Lower leg skin (tissue), 4 donors: ENCODE data around the gene EFCAB11. TPM values are rescaled to one million over a fixed set of nuclear protein-coding genes. Genes with fewer than 3 reads are reported as not detected.

Source experiments
- DNase-seq, 2 donors: peaks; one replicate each; pipeline ENCODE4 v3.0.0-alpha.2; 2019; ENCODE audit warnings: low spot score in 2 of 2
- H3K4me3 ChIP-seq: fragments of 200-600 bp; sonication (generic); 2 replicates; pipeline ENCODE4 v1.5.1; 2017; ENCODE audit warnings: mild to moderate bottlenecking, low read depth; ENCODE audit not compliant: poor library complexity, severe bottlenecking
- POLR2A ChIP-seq, 2 donors: fragments of 450-650 bp; IDR thresholded peaks; one replicate each; pipeline ENCODE4 v1.6.1; 2016 to 2017; ENCODE audit warnings: antibody characterized with exemption in 2 of 2, mild to moderate bottlenecking in 1 of 2, moderate library complexity in 1 of 2
- WGBS, 2 donors: methylation state at CpG; one replicate each; pipeline ENCODE4 v1.1.5; 2018; 5-methylcytosine and 5-hydroxymethylcytosine counted together
- intact Hi-C: fragments of 100-400 bp; cut with DNase I; formaldehyde crosslinking; loops from one replicate; pipeline ENCODE4 v1.15.0; 2023; ENCODE audit warnings: low total_unique reads
- total RNA-seq, 4 donors: library from RNA; depleted of rRNA; stranded (reverse); fragments of >200 nt; gene quantifications; one replicate each; pipeline ENCODE4 v1.1.0, GENCODE V29; 2016
- TF ChIP-seq, protein P1 (sequence below), 3 donors: fragments of 450-650 bp; IDR thresholded peaks; one replicate each; pipeline ENCODE4 v1.5.1; 2016; ENCODE audit warnings: antibody characterized with exemption in 3 of 3, mild to moderate bottlenecking in 3 of 3, moderate library complexity in 2 of 3

EFCAB11 gene
- total RNA-seq, 4 donors from 2014 or later: 2.6 to 9.6 (median 4.7) TPM

DNA sequence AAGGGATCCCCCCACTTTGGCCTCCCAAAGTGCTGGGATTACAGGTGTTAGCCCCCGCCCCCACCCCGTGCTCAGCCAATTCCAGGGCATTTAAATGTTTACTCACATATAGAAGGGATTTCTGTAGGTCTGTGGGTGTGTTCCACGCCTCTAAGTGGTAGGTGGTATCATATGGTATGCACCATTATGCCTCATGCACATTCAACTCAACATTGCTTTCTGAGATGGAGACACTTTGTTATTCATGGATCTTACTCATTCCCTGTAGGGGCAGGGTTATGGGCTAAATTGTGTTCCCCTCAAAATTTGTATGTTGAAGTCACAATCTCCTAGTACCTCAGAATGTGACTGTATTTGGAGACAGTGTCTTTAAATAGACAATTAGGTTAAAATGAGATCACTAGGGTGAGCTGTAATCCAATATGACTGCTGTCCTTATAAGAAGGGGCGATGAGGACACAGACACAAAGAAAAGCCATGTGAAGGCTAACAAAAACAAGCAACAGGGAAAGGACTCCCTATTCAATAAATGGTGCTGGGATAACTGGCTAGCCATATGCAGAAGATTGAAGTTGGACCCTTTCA, 200.6 kb downstream of the EFCAB11 start:
- H3K4me3 ChIP-seq: no peak overlapping the region
- TF ChIP-seq, protein P1, sequence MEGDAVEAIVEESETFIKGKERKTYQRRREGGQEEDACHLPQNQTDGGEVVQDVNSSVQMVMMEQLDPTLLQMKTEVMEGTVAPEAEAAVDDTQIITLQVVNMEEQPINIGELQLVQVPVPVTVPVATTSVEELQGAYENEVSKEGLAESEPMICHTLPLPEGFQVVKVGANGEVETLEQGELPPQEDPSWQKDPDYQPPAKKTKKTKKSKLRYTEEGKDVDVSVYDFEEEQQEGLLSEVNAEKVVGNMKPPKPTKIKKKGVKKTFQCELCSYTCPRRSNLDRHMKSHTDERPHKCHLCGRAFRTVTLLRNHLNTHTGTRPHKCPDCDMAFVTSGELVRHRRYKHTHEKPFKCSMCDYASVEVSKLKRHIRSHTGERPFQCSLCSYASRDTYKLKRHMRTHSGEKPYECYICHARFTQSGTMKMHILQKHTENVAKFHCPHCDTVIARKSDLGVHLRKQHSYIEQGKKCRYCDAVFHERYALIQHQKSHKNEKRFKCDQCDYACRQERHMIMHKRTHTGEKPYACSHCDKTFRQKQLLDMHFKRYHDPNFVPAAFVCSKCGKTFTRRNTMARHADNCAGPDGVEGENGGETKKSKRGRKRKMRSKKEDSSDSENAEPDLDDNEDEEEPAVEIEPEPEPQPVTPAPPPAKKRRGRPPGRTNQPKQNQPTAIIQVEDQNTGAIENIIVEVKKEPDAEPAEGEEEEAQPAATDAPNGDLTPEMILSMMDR (IDR thresholded peaks at IDR 0.05): no peak
- TF ChIP-seq POLR2A (IDR thresholded peaks at IDR 0.05): no peak
- no peak for DNase-seq
- intact Hi-C loops: no loop called here
- WGBS, 2 donors: 88 to 91% methylated on average over 4 of the region's 4 CpGs

DNA sequence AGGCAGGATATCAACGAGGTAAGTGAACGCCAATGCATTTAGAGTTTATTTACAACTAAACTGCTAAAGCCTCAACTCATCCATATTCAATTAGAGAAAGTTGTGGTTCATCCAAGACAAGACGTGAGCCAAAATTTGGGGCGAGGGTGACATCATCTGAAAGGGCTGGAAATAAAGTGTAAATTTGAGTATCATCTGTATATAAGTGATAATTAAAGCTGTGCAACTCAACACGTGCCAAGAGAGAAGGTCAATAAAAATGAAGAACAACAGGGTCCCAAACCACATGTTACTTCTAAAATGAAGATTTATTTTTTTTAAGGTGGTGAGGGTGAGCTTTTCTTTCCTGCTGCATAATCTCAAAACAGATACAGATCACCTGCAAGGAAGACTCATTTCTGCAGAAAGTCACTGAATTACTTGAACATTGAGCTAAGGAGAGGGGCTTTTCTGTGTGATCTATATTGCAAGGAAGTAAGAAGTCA, 203.6 kb downstream of the EFCAB11 start:
- intact Hi-C loops: no loop called here
- no peak overlapping the region for H3K4me3 ChIP-seq
- WGBS, 2 donors: 28 to 35% methylated on average over 5 of the region's 5 CpGs
- TF ChIP-seq, protein P1 (IDR thresholded peaks at IDR 0.05): no peak
- TF ChIP-seq POLR2A (IDR thresholded peaks at IDR 0.05): no peak
- DNase-seq: no peak

DNA sequence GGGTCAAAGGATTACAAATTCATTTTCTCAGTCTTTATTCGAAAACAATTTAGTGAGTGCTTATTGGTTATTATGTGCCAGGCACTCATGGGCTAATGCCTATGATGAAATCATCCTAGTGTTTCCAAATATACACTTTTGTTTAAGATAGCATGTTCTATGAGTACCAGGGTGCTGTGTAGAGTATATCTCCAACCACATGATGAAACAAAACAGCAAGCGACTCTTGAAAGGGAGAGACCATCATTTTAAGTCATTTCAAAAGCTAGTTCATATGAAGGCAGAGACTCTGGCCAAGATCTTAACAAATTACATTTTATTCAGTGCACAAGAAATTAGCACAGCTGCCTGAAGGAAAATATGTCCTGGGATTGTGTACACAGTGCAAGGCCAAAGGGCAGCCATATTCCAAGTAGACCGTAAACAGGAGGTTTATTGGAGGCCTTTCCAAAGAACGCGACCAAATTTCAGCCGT, 204.2 kb downstream of the EFCAB11 start:
- H3K4me3 ChIP-seq: no peak overlapping the region
- no peak for DNase-seq
- intact Hi-C loops: no loop called here
- no peak for TF ChIP-seq POLR2A (IDR thresholded peaks at IDR 0.05)
- TF ChIP-seq, protein P1 (IDR thresholded peaks at IDR 0.05): no peak
- WGBS, 2 donors: 44 to 57% methylated on average over 6 of the region's 6 CpGs

DNA sequence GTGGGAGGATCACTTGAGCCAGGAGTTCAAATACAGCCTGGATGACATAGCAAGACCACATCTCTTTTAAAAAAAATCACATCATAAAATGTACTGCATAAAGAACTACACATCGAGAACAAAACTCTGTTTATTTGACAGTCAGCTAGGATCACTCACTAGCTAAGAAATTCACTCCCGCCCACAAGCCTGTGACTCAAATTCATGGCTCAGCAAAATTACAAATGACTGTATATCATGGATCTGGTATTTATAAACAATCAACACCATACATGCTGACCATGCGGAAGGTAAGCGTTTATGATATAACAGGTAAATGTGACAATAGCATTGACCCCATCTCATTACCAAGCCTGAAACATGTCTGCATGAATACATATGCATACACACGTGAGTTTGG, 206.5 kb downstream of the EFCAB11 start:
- WGBS, 2 donors: 67 to 71% methylated on average over 5 of the region's 5 CpGs
- no peak overlapping the region for H3K4me3 ChIP-seq
- no peak for DNase-seq
- intact Hi-C loops: no loop called here
- no peak for TF ChIP-seq POLR2A (IDR thresholded peaks at IDR 0.05)
- TF ChIP-seq, protein P1 (IDR thresholded peaks at IDR 0.05): no peak

DNA sequence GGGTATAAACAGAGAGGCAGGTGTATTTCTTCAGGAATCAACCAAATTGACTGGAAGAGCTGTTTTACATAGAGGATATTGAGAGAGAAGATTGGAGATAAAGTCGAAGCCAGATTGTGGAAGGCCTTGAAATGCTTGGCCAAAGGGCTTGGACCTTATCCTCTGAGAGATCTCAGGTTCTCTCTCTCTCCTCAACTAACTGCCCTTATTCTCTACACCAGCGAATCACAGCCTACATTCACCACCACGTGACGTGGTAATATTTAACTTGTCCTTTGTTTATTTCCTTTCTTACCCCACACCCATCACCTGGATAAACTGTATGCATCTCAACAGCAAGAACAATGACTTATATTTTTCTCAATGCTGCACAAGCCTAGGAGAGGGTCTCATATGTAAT, 207.4 kb downstream of the EFCAB11 start:
- intact Hi-C loops: no loop called here
- TF ChIP-seq POLR2A (IDR thresholded peaks at IDR 0.05): no peak
- TF ChIP-seq, protein P1 (IDR thresholded peaks at IDR 0.05): no peak
- no peak for DNase-seq
- no peak overlapping the region for H3K4me3 ChIP-seq
- 90 to 91% methylated on average over 4 of the region's 4 CpGs for WGBS, 2 donors

DNA sequence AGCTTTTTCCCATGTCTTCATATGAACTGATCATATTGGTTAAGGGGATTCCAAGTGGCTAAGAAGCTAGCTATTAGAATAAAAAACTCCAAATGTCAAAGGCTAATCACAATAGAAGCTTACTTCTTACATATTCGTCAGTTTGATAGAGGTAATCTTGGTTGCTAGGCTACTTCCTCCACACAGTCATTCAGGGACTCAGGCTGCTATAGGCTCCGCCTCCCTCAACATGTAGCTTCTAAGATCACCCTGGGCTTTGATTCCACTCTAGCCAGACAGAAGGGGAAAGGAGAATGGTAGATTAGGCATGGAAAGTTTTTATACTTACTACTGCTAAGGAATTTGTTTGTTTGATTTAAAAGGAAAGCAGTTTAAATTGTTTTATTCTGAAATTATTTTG, 207.9 kb downstream of the EFCAB11 start:
- no peak overlapping the region for H3K4me3 ChIP-seq
- intact Hi-C loops: no loop called here
- DNase-seq: no peak
- TF ChIP-seq, protein P1 (IDR thresholded peaks at IDR 0.05): no peak
- TF ChIP-seq POLR2A (IDR thresholded peaks at IDR 0.05): no peak
- WGBS, 2 donors: 76 to 83% methylated on average over 2 of the region's 2 CpGs
